Upper lobe of left lung (tissue), 4 donors: Measurements from ENCODE around the gene ZC3H12C.

Experiments used
- CTCF ChIP-seq, 6 experiments: fragments of 450-650 bp in 4 of 6; fragments of 200-600 bp in 2 of 6; sonication (generic) in 2 of 6; IDR thresholded peaks; one replicate each; pipeline ENCODE4 v1.5.1; 2016 to 2019; ENCODE audit warnings: antibody characterized with exemption in 6 of 6
- EP300 ChIP-seq, 4 donors: sonication (generic); formaldehyde crosslinking; IDR thresholded peaks; one replicate each; pipeline ENCODE4 v1.5.1; 2017; ENCODE audit warnings: antibody characterized with exemption in 4 of 4, control low read depth in 2 of 4
- POLR2AphosphoS5 ChIP-seq, 2 donors: sonication (generic); formaldehyde crosslinking; IDR thresholded peaks; one replicate each; pipeline ENCODE4 v1.5.1; 2017; ENCODE audit warnings: antibody characterized with exemption in 2 of 2

DNA sequence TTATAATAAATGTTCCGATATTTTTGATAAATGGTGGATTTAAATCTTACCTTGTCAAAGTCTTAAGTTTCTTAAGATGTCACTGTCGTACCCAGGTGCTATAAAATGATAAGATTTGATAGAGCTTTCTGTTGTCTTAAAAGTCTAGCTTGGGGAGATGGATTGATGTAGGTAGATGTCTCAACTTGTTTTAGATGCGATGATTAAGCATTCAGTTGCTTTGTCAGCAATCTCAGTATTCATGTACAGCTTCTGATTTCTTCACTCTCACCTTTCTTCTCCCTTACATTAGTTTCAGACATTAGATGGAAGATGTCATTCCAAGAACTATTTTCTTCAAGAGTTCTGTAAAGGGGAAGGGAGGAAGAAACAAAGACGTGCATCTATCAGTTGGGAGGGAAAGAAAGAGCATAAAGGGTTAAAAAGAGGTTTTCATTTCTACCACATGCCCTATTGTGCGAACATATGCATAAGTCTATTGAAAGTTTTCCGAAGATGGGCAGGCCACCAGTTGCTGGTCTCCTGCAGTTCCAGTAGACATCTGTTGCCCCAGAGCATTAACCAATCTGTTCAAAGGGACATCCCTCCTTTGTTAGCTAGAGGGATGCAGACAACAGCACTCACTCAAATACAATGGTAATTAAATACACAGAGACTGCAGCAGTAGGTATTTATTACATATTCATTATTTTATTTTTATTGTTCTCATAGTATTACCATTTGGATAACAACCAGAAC lies 38.4 kb downstream of the ZC3H12C start:
- TF ChIP-seq CTCF (IDR thresholded peaks at IDR 0.05) (no peak), POLR2AphosphoS5 (IDR thresholded peaks at IDR 0.05) (no peak), EP300 (IDR thresholded peaks at IDR 0.05) (no peak)
